Fibroblast of lung (primary cell): ENCODE results near the gene ABCF2. TPM values are rescaled to one million over a fixed set of nuclear protein-coding genes. Genes with fewer than 3 reads are reported as not detected.
A peak's percentile ranks its signal among the peaks of the same experiment; 100 is the strongest.

Experiments used
- DNase-seq, 2 donors: peaks; one replicate each; pipeline versions ENCODE4 v3.0.0 to v3.0.0-alpha.2; 2010; ENCODE audit warnings: low read depth in 2 of 2
- H2AFZ ChIP-seq: 2 replicates; pipeline ENCODE4 v1.5.1; 2012; ENCODE audit warnings: low read length, control low read depth, inconsistent platforms
- H3K27ac ChIP-seq: 2 replicates; pipeline ENCODE4 v1.5.1; 2011; ENCODE audit warnings: low read length, control low read depth; ENCODE audit not compliant: insufficient read depth
- H3K27me3 ChIP-seq: 2 replicates; pipeline ENCODE4 v1.5.1; 2011; ENCODE audit warnings: mild to moderate bottlenecking, low read length; ENCODE audit not compliant: control insufficient read depth, insufficient read depth
- H3K36me3 ChIP-seq: 2 replicates; pipeline ENCODE4 v1.5.1; 2011; ENCODE audit warnings: low read length; ENCODE audit not compliant: control insufficient read depth, insufficient read depth
- H3K4me1 ChIP-seq: 2 replicates; pipeline ENCODE4 v1.5.1; 2011; ENCODE audit warnings: low read length; ENCODE audit not compliant: control insufficient read depth, insufficient read depth; ENCODE audit errors: extremely low read depth
- H3K4me2 ChIP-seq: 2 replicates; pipeline ENCODE4 v1.5.1; 2011; ENCODE audit warnings: low read length, control low read depth; ENCODE audit not compliant: insufficient read depth; ENCODE audit errors: extremely low read depth
- H3K4me3 ChIP-seq, 4 experiments: fragments of 200-600 bp in 1 of 4; sonication (generic) in 1 of 4; replicated peaks in 1 of 4; 2 replicates each; pipeline ENCODE4 v1.5.1; 2011 to 2016; ENCODE audit warnings: low read length in 4 of 4, low read depth in 3 of 4, mild to moderate bottlenecking in 3 of 4, control low read depth in 2 of 4, inconsistent platforms in 1 of 4, mixed read lengths in 1 of 4; ENCODE audit not compliant: insufficient read depth in 1 of 4; ENCODE audit errors: control extremely low read depth in 1 of 4
- H3K79me2 ChIP-seq: 2 replicates; pipeline ENCODE4 v1.5.1; 2012; ENCODE audit warnings: mild to moderate bottlenecking, low read length, inconsistent platforms; ENCODE audit not compliant: control insufficient read depth, insufficient read depth
- H3K9ac ChIP-seq: 2 replicates; pipeline ENCODE4 v1.5.1; 2011; ENCODE audit warnings: mild to moderate bottlenecking, low read length, control low read depth; ENCODE audit not compliant: insufficient read depth
- H3K9me3 ChIP-seq: 2 replicates; pipeline ENCODE4 v1.5.1; 2012; ENCODE audit warnings: low read depth, low read length; ENCODE audit not compliant: control insufficient read depth, insufficient read depth
- H4K20me1 ChIP-seq: 2 replicates; pipeline ENCODE4 v1.5.1; 2011; ENCODE audit warnings: low read length; ENCODE audit not compliant: control insufficient read depth, insufficient read depth; ENCODE audit errors: extremely low read depth
- CTCF ChIP-seq, 2 donors: IDR thresholded peaks in 1 of 2; conservative IDR thresholded peaks in 1 of 2; 1 replicate in 1 of 2; 2 replicates in 1 of 2; pipeline ENCODE4 v1.5.1; 2011 to 2012; ENCODE audit warnings: low read length in 2 of 2, control low read depth in 1 of 2, inconsistent platforms in 1 of 2, low read depth in 1 of 2, mild to moderate bottlenecking in 1 of 2
- EZH2 ChIP-seq: IDR thresholded peaks from 2 replicates; pipeline ENCODE4 v1.5.1; 2012; ENCODE audit warnings: low read length, control low read depth, mild to moderate bottlenecking; ENCODE audit errors: missing control alignments
- polyA plus RNA-seq, 2 donors: library from polyadenylated mRNA; depleted of rRNA in 1 of 2; stranded (reverse) in 1 of 2; unstranded in 1 of 2; fragments of >200 nt; gene quantifications; 2 replicates each; pipeline ENCODE4 v1.2.1, GENCODE V29; 2011 to 2012; ENCODE audit warnings: missing spikeins in 1 of 2
- total RNA-seq: library from RNA; depleted of rRNA; stranded (reverse); fragments of >200 nt; gene quantifications from 2 replicates; pipeline ENCODE4 v1.2.1, GENCODE V29; 2014

The ABCF2 gene
- total and polyA plus RNA-seq, 2 donors (not counting 1 experiment from before 2014, with no cell fraction given), result 41.6 to 46.4 TPM

DNA sequence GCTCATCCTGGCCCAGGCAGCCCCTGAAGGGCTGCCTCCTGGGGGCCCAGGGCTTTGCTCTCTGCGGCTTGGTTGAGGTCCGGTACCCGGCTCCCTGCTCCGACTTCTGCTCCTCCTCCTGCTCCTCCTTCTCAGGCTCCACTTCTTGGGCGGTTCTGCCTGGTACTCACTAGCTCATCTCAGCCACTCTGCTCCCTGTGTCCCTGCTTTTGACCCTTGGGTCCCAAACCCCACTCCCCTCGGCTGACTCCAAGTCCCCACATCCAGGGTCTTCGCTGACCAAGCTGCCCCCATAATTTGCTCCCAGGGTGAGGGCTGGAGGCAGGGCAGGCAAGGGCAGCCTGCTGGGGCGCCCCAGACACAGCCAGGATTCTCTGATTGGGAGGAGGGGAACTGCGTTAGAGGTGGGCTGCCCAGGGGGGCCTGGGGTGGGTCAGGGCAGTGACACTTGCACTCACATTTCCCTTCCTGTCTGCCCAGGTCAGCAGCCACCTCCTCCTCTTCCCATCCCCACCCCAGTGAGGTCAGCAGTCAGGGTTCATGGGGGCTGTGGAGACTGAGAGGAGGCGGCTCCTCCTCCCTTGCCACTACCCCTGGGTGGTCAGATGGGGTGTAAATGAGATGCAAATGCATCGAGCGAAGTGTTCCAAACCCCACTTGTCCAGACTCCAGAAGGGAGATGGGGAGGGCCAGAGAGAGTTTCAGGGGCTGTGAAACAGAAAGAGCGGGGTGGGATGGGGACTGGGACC is 19.3 kb upstream of the ABCF2 start:
- H3K9ac ChIP-seq, result no peak overlapping the region
- no peak for TF ChIP-seq CTCF (conservative IDR thresholded peaks at IDR 0.05 in 1 of 2, IDR thresholded peaks at IDR 0.05 in 1 of 2; ENCODE audit: low read depth in 1 of 2, low read length in 2 of 2)
- TF ChIP-seq EZH2, result no peak
- no peak for DNase-seq
- H3K9me3 ChIP-seq, result no peaks in the 10 kb centered on the region
- H3K36me3 ChIP-seq, result peaks cover 6% of the 10 kb centered on the region
- no peaks in the 10 kb centered on the region for H4K20me1 ChIP-seq
- no peak overlapping the region for H2AFZ ChIP-seq
- H3K27me3 ChIP-seq, result no peaks in the 10 kb centered on the region
- peak overlapping the region; percentile 9 to 45 (median 20) for H3K4me3 ChIP-seq
- peak overlapping the region; percentile 75 for H3K4me2 ChIP-seq
- H3K4me1 ChIP-seq, result peaks cover 34% of the 10 kb centered on the region
- no peak overlapping the region for H3K27ac ChIP-seq
- peaks cover 5% of the 10 kb centered on the region for H3K79me2 ChIP-seq

DNA sequence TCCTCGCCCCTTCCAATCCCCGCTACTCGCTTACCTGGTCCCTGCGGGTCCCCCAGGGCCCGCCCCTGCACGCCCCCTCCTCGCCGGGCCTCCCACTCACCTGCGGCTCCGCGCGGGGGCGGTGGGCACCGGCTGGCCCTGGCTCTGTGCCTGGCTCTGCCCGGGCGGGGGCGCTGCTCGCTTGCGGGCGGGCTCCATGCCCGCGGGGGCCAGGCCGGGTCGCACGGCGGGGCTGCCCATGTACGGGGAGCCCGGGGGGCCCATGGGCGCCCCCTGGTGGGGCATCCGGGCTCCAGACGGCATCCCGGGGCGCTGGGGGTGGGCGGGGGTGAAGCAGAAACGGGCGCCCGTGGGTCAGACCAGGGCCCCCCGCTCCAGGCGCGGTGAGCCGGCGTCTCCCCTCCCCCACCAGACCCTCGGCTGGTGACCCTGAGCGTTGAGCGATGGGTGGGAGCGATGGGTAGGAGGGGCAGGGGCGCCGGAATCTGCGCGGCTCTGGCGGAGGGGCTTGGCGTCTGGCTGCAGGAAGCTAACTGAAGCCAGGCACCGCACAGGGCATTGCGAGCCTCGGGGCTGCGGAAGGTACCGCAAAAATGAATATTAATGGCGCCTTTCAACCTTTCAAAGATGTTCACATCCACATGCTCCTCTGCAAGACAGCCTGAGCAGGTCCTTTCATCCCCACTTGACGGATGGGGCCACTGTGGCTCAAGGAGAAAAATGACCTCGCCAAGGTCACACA is 18.5 kb upstream of the ABCF2 start:
- H3K9me3 ChIP-seq, result no peaks in the 10 kb centered on the region
- peaks cover 5% of the 10 kb centered on the region for H3K79me2 ChIP-seq
- DNase-seq, result no peak
- H4K20me1 ChIP-seq, result no peaks in the 10 kb centered on the region
- TF ChIP-seq CTCF (conservative IDR thresholded peaks at IDR 0.05 in 1 of 2, IDR thresholded peaks at IDR 0.05 in 1 of 2; ENCODE audit: low read depth in 1 of 2, low read length in 2 of 2), result peak; percentile 11 to 18
- no peak for TF ChIP-seq EZH2
- peak overlapping the region; percentile 75 for H3K4me2 ChIP-seq
- H3K4me3 ChIP-seq, result peak overlapping the region; percentile 16 to 45 (median 20)
- peaks cover 33% of the 10 kb centered on the region for H3K4me1 ChIP-seq
- H3K36me3 ChIP-seq, result peaks cover 9% of the 10 kb centered on the region
- no peak overlapping the region for H3K9ac ChIP-seq
- H2AFZ ChIP-seq, result no peak overlapping the region
- H3K27me3 ChIP-seq, result no peaks in the 10 kb centered on the region
- no peak overlapping the region for H3K27ac ChIP-seq

GRCh38 chr7:151244841-151245346 is 17.9 kb upstream of the ABCF2 start:
- H4K20me1 ChIP-seq, result no peaks in the 10 kb centered on the region
- H3K4me1 ChIP-seq, result peaks cover 33% of the 10 kb centered on the region
- H3K4me2 ChIP-seq, result peak overlapping the region; percentile 68
- no peak overlapping the region for H3K9ac ChIP-seq
- no peak for TF ChIP-seq CTCF (conservative IDR thresholded peaks at IDR 0.05 in 1 of 2, IDR thresholded peaks at IDR 0.05 in 1 of 2; ENCODE audit: low read depth in 1 of 2, low read length in 2 of 2)
- no peak for TF ChIP-seq EZH2
- H3K79me2 ChIP-seq, result peaks cover 5% of the 10 kb centered on the region
- peaks cover 11% of the 10 kb centered on the region for H3K36me3 ChIP-seq
- peak overlapping the region; percentile 11 to 41 (median 18) for H3K4me3 ChIP-seq
- DNase-seq, result no peak
- no peaks in the 10 kb centered on the region for H3K9me3 ChIP-seq
- no peak overlapping the region for H3K27ac ChIP-seq
- H2AFZ ChIP-seq, result no peak overlapping the region
- H3K27me3 ChIP-seq, result no peaks in the 10 kb centered on the region
